Tibial nerve (tissue), 3 donors: ENCODE results near the gene PPP1R11.

Source experiments
- POLR2A ChIP-seq, 2 donors: fragments of 450-650 bp; IDR thresholded peaks; one replicate each; pipeline ENCODE4 v1.6.1; 2017; ENCODE audit warnings: antibody characterized with exemption in 2 of 2, mild to moderate bottlenecking in 2 of 2, moderate library complexity in 2 of 2
- TF ChIP-seq, protein P1 (sequence below), 5 experiments: fragments of 200-600 bp in 3 of 5; fragments of 450-650 bp in 2 of 5; sonication (generic) in 3 of 5; IDR thresholded peaks; one replicate each; pipeline ENCODE4 v1.5.1; 2016 to 2019; ENCODE audit warnings: antibody characterized with exemption in 5 of 5, mild to moderate bottlenecking in 3 of 5, moderate library complexity in 2 of 5

DNA sequence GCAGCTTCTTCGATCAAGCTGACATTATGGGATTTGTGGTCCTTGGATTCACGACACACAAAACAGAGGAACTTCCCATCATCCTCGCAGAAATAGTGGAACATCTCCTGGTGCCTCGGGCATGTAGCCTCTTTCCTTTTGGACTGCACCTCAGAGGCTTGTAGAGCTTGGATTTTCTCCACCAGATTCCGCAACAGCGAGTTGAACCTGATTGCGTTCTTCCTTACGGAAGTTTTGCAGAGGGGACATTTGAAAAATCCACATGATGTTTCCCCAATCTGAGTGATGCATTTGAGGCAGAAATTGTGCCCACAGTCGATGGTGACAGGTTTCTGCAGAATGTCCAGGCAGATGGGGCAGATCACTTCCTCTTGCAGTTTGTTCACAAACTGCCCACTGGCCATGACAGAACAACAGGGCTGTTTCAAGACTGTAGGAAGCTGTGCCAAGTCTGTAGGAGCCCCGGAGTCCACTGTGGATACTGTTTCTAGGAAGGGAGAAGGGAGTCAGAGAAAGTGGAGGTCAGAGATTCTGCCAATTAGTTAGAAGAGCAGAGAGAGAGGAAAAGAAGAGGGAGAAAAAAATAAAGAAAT, 45.5 kb downstream of the PPP1R11 start:
- TF ChIP-seq, protein P1, sequence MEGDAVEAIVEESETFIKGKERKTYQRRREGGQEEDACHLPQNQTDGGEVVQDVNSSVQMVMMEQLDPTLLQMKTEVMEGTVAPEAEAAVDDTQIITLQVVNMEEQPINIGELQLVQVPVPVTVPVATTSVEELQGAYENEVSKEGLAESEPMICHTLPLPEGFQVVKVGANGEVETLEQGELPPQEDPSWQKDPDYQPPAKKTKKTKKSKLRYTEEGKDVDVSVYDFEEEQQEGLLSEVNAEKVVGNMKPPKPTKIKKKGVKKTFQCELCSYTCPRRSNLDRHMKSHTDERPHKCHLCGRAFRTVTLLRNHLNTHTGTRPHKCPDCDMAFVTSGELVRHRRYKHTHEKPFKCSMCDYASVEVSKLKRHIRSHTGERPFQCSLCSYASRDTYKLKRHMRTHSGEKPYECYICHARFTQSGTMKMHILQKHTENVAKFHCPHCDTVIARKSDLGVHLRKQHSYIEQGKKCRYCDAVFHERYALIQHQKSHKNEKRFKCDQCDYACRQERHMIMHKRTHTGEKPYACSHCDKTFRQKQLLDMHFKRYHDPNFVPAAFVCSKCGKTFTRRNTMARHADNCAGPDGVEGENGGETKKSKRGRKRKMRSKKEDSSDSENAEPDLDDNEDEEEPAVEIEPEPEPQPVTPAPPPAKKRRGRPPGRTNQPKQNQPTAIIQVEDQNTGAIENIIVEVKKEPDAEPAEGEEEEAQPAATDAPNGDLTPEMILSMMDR (IDR thresholded peaks at IDR 0.05), result no peak
- TF ChIP-seq POLR2A (IDR thresholded peaks at IDR 0.05), result no peak
